Measurements from ENCODE around the gene FGB.

FGB gene

DNA sequence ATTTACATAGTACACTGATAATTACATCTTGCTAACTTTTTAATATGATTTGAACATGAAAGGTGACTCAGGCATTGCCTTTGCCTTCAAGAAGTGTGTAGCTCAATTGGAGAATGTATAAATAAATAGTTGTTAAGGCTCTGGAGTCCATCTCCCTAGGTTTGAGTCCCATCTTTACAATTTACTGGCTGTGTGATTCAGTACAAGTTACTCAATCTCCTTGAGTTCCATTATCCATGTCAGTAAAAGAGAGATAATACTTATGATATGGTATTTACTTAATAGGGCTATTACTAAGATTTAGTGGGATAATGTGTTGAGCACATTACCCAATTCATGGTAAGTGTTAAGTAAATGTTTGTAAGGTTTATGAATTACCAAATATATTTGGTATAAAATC lies 51.5 kb downstream of the FGB start:
- no peak for ATAC-seq (replicated peaks)
- Mint-ChIP-seq H3K27ac (no peak overlapping the region), H3K4me1 (peaks cover 10 to 12% of the 10 kb centered on the region in 2 donors), H3K36me3 (no peaks in the 10 kb centered on the region), H3K9me3 (peaks cover 0 to 2% of the 10 kb centered on the region in 2 donors), H3K4me3 (no peak overlapping the region), H3K27me3 (peaks cover 0 to 1% of the 10 kb centered on the region in 2 donors)
- no peak for DNase-seq

DNA sequence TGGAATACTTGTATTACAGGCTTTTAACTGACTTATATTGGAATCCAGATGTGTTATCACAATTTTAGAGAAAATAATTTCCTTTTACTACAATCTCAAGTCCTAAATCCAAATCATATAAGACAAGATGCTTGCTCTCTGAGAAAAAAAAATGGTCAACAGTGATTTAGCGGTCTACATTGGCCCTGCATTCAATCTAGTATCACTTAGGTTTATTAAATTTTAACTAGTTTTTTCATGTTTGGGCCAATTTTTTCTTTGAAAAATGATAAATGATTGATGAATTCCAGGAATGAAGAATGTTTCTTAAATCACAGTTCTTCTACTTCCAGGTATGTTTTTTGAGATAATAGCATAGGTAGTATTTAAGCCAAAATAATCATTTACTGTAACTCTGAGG lies 52.4 kb downstream of the FGB start:
- Mint-ChIP-seq H3K9me3 (peaks cover 0 to 2% of the 10 kb centered on the region in 2 donors), H3K27ac (no peak overlapping the region), H3K4me3 (no peak overlapping the region), H3K4me1 (peaks cover 10 to 12% of the 10 kb centered on the region in 2 donors), H3K36me3 (no peaks in the 10 kb centered on the region), H3K27me3 (no peaks in the 10 kb centered on the region)
- no peak for ATAC-seq (replicated peaks)
- DNase-seq = no peak

DNA sequence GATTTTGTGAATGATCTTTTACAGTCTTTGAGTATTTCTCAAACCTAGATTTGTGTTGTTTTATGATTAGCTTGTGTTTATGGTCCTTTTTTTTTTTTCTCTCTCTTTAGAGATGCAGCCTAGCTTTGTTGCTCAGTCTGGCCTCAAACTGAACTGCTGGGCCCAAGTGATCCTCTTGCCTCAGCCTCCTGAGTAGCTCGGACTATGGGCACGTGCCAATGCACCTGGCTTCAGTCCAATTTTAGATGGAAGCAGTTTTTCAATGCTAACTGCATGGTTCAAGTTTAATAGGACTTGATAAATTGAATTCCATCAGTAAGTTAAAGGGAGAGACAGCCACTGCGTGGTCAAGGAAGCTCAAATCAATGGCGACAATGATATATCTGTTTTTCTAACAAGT lies 53.5 kb downstream of the FGB start:
- Mint-ChIP-seq H3K4me3 (peak overlapping the region in 1 of 2 donors; percentile 16), H3K36me3 (no peaks in the 10 kb centered on the region), H3K27me3 (no peaks in the 10 kb centered on the region), H3K4me1 (peaks cover 10 to 12% of the 10 kb centered on the region in 2 donors), H3K27ac (peak overlapping the region; percentile 14), H3K9me3 (peaks cover 0 to 2% of the 10 kb centered on the region in 2 donors)
- DNase-seq = no peak
- no peak for ATAC-seq (replicated peaks)

DNA sequence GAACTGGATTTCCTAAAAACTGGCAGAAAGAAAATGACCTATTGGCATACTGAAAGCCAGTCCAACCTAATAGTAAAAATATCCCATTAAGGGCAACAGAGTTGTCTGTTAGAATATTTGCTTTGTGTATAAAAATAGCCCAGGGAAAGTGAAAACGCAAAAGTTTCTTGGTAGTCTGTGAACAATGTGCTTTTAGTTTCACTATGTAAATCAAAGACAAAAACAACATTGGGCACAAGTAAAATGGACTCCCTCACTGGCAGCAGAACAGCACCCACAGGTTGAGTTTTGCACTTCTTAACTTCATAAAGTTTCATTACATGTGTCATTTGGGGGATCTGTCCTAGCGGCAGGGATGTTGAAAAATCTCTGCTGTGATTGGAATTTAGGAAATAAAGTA lies 53.9 kb downstream of the FGB start:
- no peaks in the 10 kb centered on the region for H3K27me3 Mint-ChIP-seq
- peaks cover 0 to 2% of the 10 kb centered on the region in 2 donors for H3K9me3 Mint-ChIP-seq
- peak overlapping the region in 1 of 2 donors; percentile 15 for H3K4me3 Mint-ChIP-seq
- no peaks in the 10 kb centered on the region for H3K36me3 Mint-ChIP-seq
- H3K27ac Mint-ChIP-seq = peak overlapping the region; percentile 26
- no peak for DNase-seq
- H3K4me1 Mint-ChIP-seq = peaks cover 10 to 12% of the 10 kb centered on the region in 2 donors
- peak; percentile 66 to 81 for ATAC-seq (replicated peaks)

DNA sequence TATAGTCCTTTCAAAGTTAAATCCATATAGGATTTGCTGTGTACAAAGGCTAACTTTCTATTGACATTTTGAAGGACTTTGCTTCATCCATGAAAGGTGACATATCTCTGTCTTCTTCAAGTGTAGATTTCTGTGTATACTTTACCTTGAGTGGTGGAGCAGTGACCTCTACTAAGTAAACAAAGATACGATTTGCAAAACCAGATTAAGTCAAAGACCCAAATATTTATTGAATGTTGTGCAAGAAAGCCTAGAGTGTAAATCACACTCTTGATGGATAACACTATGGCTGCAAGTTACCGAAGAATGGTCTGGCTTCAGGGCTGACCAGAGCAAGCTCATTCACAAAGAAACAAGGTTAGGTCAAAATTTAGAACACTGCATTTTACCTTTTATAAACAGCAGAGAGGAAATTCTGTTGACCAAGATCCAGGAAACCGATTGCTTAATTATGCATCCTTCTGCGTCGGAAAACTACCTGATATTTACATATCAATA lies 55.1 kb downstream of the FGB start:
- Mint-ChIP-seq H3K4me3 (no peak overlapping the region), H3K4me1 (peaks cover 10 to 12% of the 10 kb centered on the region in 2 donors), H3K27ac (no peak overlapping the region), H3K27me3 (no peaks in the 10 kb centered on the region), H3K36me3 (no peaks in the 10 kb centered on the region), H3K9me3 (peaks cover 0 to 2% of the 10 kb centered on the region in 2 donors)
- DNase-seq (no peak), ATAC-seq (replicated peaks) (no peak)

DNA sequence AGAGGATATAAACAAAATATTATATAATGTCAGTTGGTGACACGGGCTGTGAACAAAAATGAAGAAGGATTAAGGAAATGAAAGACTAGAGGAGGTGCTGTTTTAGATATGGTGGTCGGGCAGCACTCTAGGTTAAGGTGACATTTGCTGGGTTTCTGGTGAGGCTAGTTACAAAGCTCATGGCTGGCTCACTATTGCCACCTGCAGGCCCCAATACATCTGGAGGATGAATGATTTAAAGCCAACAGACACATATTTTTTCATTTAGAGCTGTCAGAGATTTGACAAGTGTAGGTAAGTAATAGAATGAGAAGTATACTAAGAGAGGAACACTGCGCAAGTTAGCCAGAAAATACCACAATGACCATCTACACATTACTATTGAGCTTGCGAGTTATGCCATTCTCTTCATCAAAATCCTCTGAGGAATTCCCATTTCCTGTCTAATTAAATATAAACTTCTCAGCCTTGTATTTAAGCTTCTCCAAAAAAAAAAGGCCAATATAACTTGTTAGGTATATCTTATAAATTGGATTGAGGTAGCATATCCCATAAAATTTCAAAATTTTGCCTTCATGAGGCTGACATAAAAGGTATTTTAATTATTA lies 56.0 kb downstream of the FGB start:
- Mint-ChIP-seq H3K27ac (no peak overlapping the region), H3K27me3 (peaks cover 3 to 5% of the 10 kb centered on the region in 2 donors), H3K4me1 (peaks cover 10 to 12% of the 10 kb centered on the region in 2 donors), H3K36me3 (no peaks in the 10 kb centered on the region), H3K9me3 (peaks cover 0 to 2% of the 10 kb centered on the region in 2 donors), H3K4me3 (no peak overlapping the region)
- DNase-seq (peak; percentile 51), ATAC-seq (replicated peaks) (peak; percentile 89 to 90)

DNA sequence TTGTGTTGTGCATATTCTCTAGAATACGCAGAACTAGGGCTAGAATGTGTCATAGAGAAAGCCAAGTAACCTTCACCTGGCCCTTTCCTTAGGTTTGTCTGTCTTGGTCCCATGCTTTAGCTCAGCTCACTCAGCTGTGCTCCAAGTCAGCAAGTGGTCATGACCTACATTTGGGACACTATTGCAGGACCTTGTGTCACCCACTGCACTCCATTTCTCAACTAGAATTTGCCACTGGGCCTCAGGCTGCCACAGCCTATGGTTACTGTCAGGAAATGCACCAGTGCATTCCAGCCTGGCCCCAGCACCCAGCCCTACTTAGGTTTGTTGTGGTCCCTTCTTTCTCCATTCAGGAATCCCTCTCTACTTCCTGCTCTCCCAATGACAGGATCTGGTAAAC lies 57.3 kb downstream of the FGB start:
- Mint-ChIP-seq H3K4me1 (peaks cover 10 to 12% of the 10 kb centered on the region in 2 donors), H3K4me3 (no peak overlapping the region)

More for the DNA sequence above, 57.3 kb downstream of the FGB start:
- Mint-ChIP-seq H3K27ac (no peak overlapping the region), H3K9me3 (peaks cover 0 to 2% of the 10 kb centered on the region in 2 donors), H3K36me3 (no peaks in the 10 kb centered on the region), H3K27me3 (peaks cover 5 to 14% of the 10 kb centered on the region in 2 donors)
- no peak for DNase-seq
- ATAC-seq (replicated peaks) = no peak

Measured in stimulated activated naive B cell treated with anti-CD40 and anti-IgM and Interleukin-4, amounts not matched to agents 10 μg/mL and 1 μg/mL and 100 μg/mL, for 72 hours (primary cell).